ENCODE results near the gene OGFOD1. TPM values are rescaled to one million over a fixed set of nuclear protein-coding genes. Genes with fewer than 3 reads are reported as not detected.

Gene OGFOD1
- total RNA-seq, 1 experiment from 2014 or later: 51.6 TPM

DNA sequence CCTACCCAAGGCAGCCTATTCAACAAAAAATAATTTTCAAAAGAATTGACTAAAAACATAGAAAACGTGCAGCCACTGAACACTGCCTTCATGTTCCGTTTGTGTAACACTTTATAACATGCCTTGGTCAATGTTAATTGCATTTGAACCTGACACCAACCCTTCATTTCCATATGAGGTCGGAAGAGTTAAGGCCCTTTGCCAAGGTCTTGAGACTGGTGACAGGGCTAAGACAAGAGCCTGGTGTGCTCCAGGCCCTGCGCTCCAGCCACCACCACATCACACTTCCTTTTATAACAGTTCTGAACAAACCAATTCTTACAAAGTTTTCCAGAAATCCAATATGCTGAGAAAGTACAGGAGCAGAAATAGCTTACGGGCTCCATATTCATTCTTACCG is 64.3 kb downstream of the OGFOD1 start (continued):
- TF ChIP-seq ZBTB33 (IDR thresholded peaks at IDR 0.05; ENCODE audit: extremely low read depth, insufficient replicate concordance, low read length) (no peak), SIN3A (IDR thresholded peaks at IDR 0.05; ENCODE audit: low read depth) (no peak)

- RAD21 ChIA-PET (ENCODE audit: low non-redundant PET in 1 of 2, low total read pairs in 2 of 2, uncharacterized antibody in 2 of 2, unreplicated experiment in 2 of 2): no interaction called here
- Histone ChIP-seq H2AFZ (ENCODE audit: low read depth, low read length, poor library complexity, severe bottlenecking) (no peak overlapping the region), H3K4me1 (ENCODE audit: control insufficient read depth in 1 of 2, insufficient read depth in 2 of 2, low read length in 2 of 2) (peaks cover 21 to 29% of the 10 kb centered on the region in 2 experiments), H3K4me2 (ENCODE audit: low read length) (no peak overlapping the region), H3K9ac (ENCODE audit: low read length) (no peak overlapping the region), H3K4me3 (replicated peaks in 1 of 2; ENCODE audit: low read depth in 1 of 2, low read length in 2 of 2) (no peak overlapping the region), H3K27me3 (ENCODE audit: insufficient read depth, low read length) (no peaks in the 10 kb centered on the region), H3K27ac (ENCODE audit: low read depth, low read length) (no peak overlapping the region), H4K20me1 (ENCODE audit: insufficient read depth) (no peaks in the 10 kb centered on the region), H3K36me3 (ENCODE audit: control insufficient read depth in 1 of 2, insufficient read depth in 2 of 2, low read length in 2 of 2) (no peaks in the 10 kb centered on the region), H3K9me3 (ENCODE audit: control insufficient read depth in 1 of 2, insufficient read depth in 1 of 2, low read depth in 1 of 2, low read length in 2 of 2) (no peaks in the 10 kb centered on the region), H3K9me2 (ENCODE audit: insufficient read depth) (no peaks in the 10 kb centered on the region), H3K79me2 (ENCODE audit: insufficient read depth, low read length) (no peaks in the 10 kb centered on the region)
- POLR2A ChIA-PET: no interaction called here
- TF ChIP-seq ZBTB33 (IDR thresholded peaks at IDR 0.05; ENCODE audit: extremely low read depth, insufficient replicate concordance, low read length) (no peak), TCF7L2 (IDR thresholded peaks at IDR 0.05; ENCODE audit: borderline replicate concordance, extremely low read depth, insufficient read depth, insufficient read length) (no peak), POLR2A (IDR thresholded peaks at IDR 0.05; ENCODE audit: borderline replicate concordance, extremely low read depth, insufficient read depth, insufficient read length) (no peak), CEBPB (IDR thresholded peaks at IDR 0.05; ENCODE audit: low read depth) (no peak), SP1 (IDR thresholded peaks at IDR 0.05; ENCODE audit: low read depth) (no peak), JUND (IDR thresholded peaks at IDR 0.05) (no peak), EGR1 (IDR thresholded peaks at IDR 0.05; ENCODE audit: low read depth) (no peak), ZFX (IDR thresholded peaks at IDR 0.05) (no peak), EZH2 (IDR thresholded peaks at IDR 0.05) (no peak), EZH2phosphoT487 (IDR thresholded peaks at IDR 0.05; ENCODE audit: borderline replicate concordance) (no peak), RAD21 (IDR thresholded peaks at IDR 0.05; ENCODE audit: low read depth) (no peak), YY1 (IDR thresholded peaks at IDR 0.05; ENCODE audit: extremely low read depth, insufficient replicate concordance, low read depth, low read length) (no peak), ELF1 (IDR thresholded peaks at IDR 0.05; ENCODE audit: borderline replicate concordance, low read depth) (no peak)
- TF ChIP-seq, protein P1, sequence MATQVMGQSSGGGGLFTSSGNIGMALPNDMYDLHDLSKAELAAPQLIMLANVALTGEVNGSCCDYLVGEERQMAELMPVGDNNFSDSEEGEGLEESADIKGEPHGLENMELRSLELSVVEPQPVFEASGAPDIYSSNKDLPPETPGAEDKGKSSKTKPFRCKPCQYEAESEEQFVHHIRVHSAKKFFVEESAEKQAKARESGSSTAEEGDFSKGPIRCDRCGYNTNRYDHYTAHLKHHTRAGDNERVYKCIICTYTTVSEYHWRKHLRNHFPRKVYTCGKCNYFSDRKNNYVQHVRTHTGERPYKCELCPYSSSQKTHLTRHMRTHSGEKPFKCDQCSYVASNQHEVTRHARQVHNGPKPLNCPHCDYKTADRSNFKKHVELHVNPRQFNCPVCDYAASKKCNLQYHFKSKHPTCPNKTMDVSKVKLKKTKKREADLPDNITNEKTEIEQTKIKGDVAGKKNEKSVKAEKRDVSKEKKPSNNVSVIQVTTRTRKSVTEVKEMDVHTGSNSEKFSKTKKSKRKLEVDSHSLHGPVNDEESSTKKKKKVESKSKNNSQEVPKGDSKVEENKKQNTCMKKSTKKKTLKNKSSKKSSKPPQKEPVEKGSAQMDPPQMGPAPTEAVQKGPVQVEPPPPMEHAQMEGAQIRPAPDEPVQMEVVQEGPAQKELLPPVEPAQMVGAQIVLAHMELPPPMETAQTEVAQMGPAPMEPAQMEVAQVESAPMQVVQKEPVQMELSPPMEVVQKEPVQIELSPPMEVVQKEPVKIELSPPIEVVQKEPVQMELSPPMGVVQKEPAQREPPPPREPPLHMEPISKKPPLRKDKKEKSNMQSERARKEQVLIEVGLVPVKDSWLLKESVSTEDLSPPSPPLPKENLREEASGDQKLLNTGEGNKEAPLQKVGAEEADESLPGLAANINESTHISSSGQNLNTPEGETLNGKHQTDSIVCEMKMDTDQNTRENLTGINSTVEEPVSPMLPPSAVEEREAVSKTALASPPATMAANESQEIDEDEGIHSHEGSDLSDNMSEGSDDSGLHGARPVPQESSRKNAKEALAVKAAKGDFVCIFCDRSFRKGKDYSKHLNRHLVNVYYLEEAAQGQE (IDR thresholded peaks at IDR 0.05; ENCODE audit: low read depth): no peak
- TF ChIP-seq, protein P2, sequence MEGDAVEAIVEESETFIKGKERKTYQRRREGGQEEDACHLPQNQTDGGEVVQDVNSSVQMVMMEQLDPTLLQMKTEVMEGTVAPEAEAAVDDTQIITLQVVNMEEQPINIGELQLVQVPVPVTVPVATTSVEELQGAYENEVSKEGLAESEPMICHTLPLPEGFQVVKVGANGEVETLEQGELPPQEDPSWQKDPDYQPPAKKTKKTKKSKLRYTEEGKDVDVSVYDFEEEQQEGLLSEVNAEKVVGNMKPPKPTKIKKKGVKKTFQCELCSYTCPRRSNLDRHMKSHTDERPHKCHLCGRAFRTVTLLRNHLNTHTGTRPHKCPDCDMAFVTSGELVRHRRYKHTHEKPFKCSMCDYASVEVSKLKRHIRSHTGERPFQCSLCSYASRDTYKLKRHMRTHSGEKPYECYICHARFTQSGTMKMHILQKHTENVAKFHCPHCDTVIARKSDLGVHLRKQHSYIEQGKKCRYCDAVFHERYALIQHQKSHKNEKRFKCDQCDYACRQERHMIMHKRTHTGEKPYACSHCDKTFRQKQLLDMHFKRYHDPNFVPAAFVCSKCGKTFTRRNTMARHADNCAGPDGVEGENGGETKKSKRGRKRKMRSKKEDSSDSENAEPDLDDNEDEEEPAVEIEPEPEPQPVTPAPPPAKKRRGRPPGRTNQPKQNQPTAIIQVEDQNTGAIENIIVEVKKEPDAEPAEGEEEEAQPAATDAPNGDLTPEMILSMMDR (IDR thresholded peaks at IDR 0.05 in 2 of 3, conservative IDR thresholded peaks at IDR 0.05 in 1 of 3; ENCODE audit: borderline replicate concordance in 1 of 3, insufficient read depth in 1 of 3, low read depth in 2 of 3, low read length in 2 of 3): no peak
- ATAC-seq (no peak), DNase-seq (ENCODE audit: low read depth, low spot score) (no peak)
- intact Hi-C loops (cut with micrococcal nuclease): no loop called here
- CTCF ChIA-PET: interaction anchor here (1.2 to 1.5 kb wide), 2 partner anchors 86 to 185 kb away, joined by 3 to 4 read pairs; no protein-coding TSS in a partner anchor
- BruUV-seq (replicated peaks): TSS peak; percentile 4
Observed at GRCh38 chr16:56517206-56517605, 65.9 kb downstream of the OGFOD1 start.

All from HCT116 (cell line).